ENCODE data around the gene TRNP1.

The TRNP1 gene

GRCh38 chr1:26959722-26960624 lies 33.5 kb upstream of the TRNP1 start, which contains the start of gene KDF1:
KDF1 (minus strand) TSS chr1:26960468; CDS start chr1:26952380, 8,088 bp downstream.
- Histone ChIP-seq H3K4me3 (peak within 1 kb of the TSS; percentile 65), H3K27ac (no peak within 1 kb of the TSS)
- TF ChIP-seq CTCF (IDR thresholded peaks at IDR 0.05): no peak
- DNase-seq (ENCODE audit: low spot score): no peak

- no peak overlapping the region for H3K27ac ChIP-seq
- no peak overlapping the region for H3K4me3 ChIP-seq
- no peak for TF ChIP-seq CTCF (IDR thresholded peaks at IDR 0.05)
- no peak for DNase-seq (ENCODE audit: low spot score)
Observed at GRCh38 chr1:26960625-26960966, 32.9 kb upstream of the TRNP1 start.

GRCh38 chr1:26961826-26962225 lies 31.7 kb upstream of the TRNP1 start:
- no peak for TF ChIP-seq CTCF (IDR thresholded peaks at IDR 0.05)
- DNase-seq (ENCODE audit: low spot score): no peak
- no peak overlapping the region for H3K27ac ChIP-seq
- H3K4me3 ChIP-seq: no peak overlapping the region

GRCh38 chr1:26965213-26965612 lies 28.3 kb upstream of the TRNP1 start:
- Histone ChIP-seq H3K4me3 (no peak overlapping the region), H3K27ac (no peak overlapping the region)
- no peak for TF ChIP-seq CTCF (IDR thresholded peaks at IDR 0.05)
- DNase-seq (ENCODE audit: low spot score): no peak

GRCh38 chr1:26965628-26966027 lies 27.9 kb upstream of the TRNP1 start:
- Histone ChIP-seq H3K4me3 (no peak overlapping the region), H3K27ac (no peak overlapping the region)
- no peak for DNase-seq (ENCODE audit: low spot score)
- TF ChIP-seq CTCF (IDR thresholded peaks at IDR 0.05): no peak

- TF ChIP-seq CTCF (IDR thresholded peaks at IDR 0.05): no peak
- no peak for DNase-seq (ENCODE audit: low spot score)
- no peak overlapping the region for H3K27ac ChIP-seq
- H3K4me3 ChIP-seq: no peak overlapping the region
Observed at GRCh38 chr1:26970810-26971209, 22.7 kb upstream of the TRNP1 start.

- DNase-seq (ENCODE audit: low spot score): no peak
- H3K4me3 ChIP-seq: no peak overlapping the region
- TF ChIP-seq CTCF (IDR thresholded peaks at IDR 0.05): no peak
- no peak overlapping the region for H3K27ac ChIP-seq
Observed at GRCh38 chr1:26971590-26971989, 21.9 kb upstream of the TRNP1 start.

Measured in coronary artery (tissue), 2 donors.